ENCODE measurements around the gene EVI2B.

DNA sequence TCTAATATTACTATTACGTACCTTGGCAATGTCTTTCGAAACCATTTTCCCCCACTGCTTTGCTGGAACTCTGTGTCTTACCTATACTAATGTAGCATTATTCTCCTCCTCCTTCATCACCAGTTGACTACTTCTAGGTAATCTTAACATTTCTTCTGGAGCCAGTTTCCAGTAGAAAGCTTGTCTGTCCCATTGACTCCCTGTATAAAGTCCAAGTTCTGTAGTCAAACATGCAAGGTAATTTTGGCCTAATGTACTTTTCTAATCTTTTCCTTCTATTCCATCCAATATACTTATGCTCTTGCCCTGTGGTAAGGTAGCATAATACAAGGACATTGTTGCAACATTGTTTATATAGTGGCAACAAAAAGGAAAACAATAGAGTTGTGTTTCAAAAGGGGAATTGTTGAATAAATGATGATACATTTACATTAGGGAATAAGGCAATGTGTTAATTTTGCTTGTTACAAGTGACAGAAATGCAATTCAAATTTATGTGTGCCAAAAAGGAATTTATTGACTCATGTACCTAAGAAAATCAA, 44.7 kb downstream of the EVI2B start:
- TF ChIP-seq ZNF138 (CRISPR knock-in tag; conservative IDR thresholded peaks at IDR 0.05) (no peak), GABPB1 (CRISPR knock-in tag; IDR thresholded peaks at IDR 0.05) (no peak), KAT7 (CRISPR knock-in tag; IDR thresholded peaks at IDR 0.05; ENCODE audit: borderline replicate concordance) (no peak)
- TF ChIP-seq, protein P1, sequence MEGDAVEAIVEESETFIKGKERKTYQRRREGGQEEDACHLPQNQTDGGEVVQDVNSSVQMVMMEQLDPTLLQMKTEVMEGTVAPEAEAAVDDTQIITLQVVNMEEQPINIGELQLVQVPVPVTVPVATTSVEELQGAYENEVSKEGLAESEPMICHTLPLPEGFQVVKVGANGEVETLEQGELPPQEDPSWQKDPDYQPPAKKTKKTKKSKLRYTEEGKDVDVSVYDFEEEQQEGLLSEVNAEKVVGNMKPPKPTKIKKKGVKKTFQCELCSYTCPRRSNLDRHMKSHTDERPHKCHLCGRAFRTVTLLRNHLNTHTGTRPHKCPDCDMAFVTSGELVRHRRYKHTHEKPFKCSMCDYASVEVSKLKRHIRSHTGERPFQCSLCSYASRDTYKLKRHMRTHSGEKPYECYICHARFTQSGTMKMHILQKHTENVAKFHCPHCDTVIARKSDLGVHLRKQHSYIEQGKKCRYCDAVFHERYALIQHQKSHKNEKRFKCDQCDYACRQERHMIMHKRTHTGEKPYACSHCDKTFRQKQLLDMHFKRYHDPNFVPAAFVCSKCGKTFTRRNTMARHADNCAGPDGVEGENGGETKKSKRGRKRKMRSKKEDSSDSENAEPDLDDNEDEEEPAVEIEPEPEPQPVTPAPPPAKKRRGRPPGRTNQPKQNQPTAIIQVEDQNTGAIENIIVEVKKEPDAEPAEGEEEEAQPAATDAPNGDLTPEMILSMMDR (IDR thresholded peaks at IDR 0.05): no peak
- TF ChIP-seq, protein P2, sequence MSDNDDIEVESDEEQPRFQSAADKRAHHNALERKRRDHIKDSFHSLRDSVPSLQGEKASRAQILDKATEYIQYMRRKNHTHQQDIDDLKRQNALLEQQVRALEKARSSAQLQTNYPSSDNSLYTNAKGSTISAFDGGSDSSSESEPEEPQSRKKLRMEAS (CRISPR knock-in tag; IDR thresholded peaks at IDR 0.05): no peak

Data from WTC11 (cell line).